ENCODE results near the gene CTDSP2.

DNA sequence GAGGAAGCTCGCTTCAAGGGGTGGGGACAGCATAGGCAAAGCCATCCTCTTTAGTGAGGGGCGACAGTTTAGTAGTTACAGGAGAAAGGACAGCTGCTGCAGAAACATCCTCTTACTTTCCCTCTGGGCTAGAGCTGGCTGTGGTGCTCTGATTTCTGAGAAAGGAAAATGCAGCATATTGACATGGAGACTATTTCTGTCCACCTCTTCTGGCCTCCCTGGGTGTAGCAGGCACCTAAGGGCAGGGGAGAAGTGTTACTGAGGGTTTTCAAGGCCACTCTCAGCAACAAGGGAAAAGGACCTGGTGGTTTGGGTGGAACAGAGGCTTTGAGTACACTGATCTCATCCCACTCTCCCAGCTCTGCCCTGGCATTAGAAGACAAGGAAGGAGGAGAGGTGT lies 40.0 kb upstream of the CTDSP2 start:
- TF ChIP-seq HDGF (IDR thresholded peaks at IDR 0.05; ENCODE audit: borderline replicate concordance): no peak
- no peak for TF ChIP-seq TARDBP (IDR thresholded peaks at IDR 0.05)
